ENCODE results near the gene SLC38A9. TPM values are rescaled to one million over a fixed set of nuclear protein-coding genes. Genes with fewer than 3 reads are reported as not detected.

Gene SLC38A9
- polyA plus RNA-seq, 1 donor (not counting 4 experiments of a cell fraction or from before 2014, with no cell fraction given) = 43.3 TPM

GRCh38 chr5:55618318-55618717, 93.8 kb downstream of the SLC38A9 start:
- Histone ChIP-seq H3K27me3 (ENCODE audit: control insufficient read depth, extremely low read depth, insufficient read depth, low read length) (no peaks in the 10 kb centered on the region), H3K36me3 (ENCODE audit: control insufficient read depth in 2 of 2, extremely low read depth in 1 of 2, insufficient read depth in 2 of 2, low read length in 2 of 2) (no peaks in the 10 kb centered on the region), H3K27ac (ENCODE audit: control insufficient read depth, insufficient read depth, low read length) (no peak overlapping the region), H3K9me3 (ENCODE audit: control insufficient read depth, low read depth, low read length) (no peaks in the 10 kb centered on the region), H3K9me1 (ENCODE audit: control insufficient read depth, extremely low read depth, insufficient read depth, low read length) (no peaks in the 10 kb centered on the region), H3K4me1 (ENCODE audit: control insufficient read depth, extremely low read depth, insufficient read depth, low read length) (no peaks in the 10 kb centered on the region), H3K4me3 (ENCODE audit: control insufficient read depth in 2 of 3, extremely low read depth in 1 of 3, insufficient read depth in 2 of 3, low read depth in 1 of 3, low read length in 3 of 3) (no peak overlapping the region), H3K79me2 (ENCODE audit: control insufficient read depth, insufficient read depth, low read length) (no peaks in the 10 kb centered on the region), H3K4me2 (ENCODE audit: control insufficient read depth, extremely low read depth, insufficient read depth, low read depth, low read length) (no peak overlapping the region), H2AFZ (ENCODE audit: control insufficient read depth, low read length) (no peak overlapping the region), H3K9ac (ENCODE audit: control insufficient read depth, extremely low read depth, insufficient read depth, low read length) (no peak overlapping the region), H4K20me1 (ENCODE audit: control insufficient read depth, extremely low read depth, insufficient read depth, low read length) (no peaks in the 10 kb centered on the region)
- dilution Hi-C loops (cut with MboI; ENCODE audit: extremely low pct_ligation_motif_present, low sequenced_read_pairs) = no loop called here
- TF ChIP-seq CTCF (optimal IDR thresholded peaks at IDR 0.05 in 1 of 3, IDR thresholded peaks at IDR 0.05 in 1 of 3, conservative IDR thresholded peaks at IDR 0.05 in 1 of 3; ENCODE audit: extremely low read depth in 1 of 3, insufficient read depth in 2 of 3, low read length in 3 of 3) = no peak
- no peak for TF ChIP-seq EZH2 (IDR thresholded peaks at IDR 0.05; ENCODE audit: low read length)
- FAIRE-seq = no peak
- no peak for DNase-seq (ENCODE audit: low read depth, low spot score)

GRCh38 chr5:55613112-55613868, 98.8 kb downstream of the SLC38A9 start:
- FAIRE-seq = no peak
- Histone ChIP-seq H3K9ac (ENCODE audit: control insufficient read depth, extremely low read depth, insufficient read depth, low read length) (no peak overlapping the region), H4K20me1 (ENCODE audit: control insufficient read depth, extremely low read depth, insufficient read depth, low read length) (no peaks in the 10 kb centered on the region), H3K4me2 (ENCODE audit: control insufficient read depth, extremely low read depth, insufficient read depth, low read depth, low read length) (no peak overlapping the region), H3K9me3 (ENCODE audit: control insufficient read depth, low read depth, low read length) (no peaks in the 10 kb centered on the region), H3K27ac (ENCODE audit: control insufficient read depth, insufficient read depth, low read length) (no peak overlapping the region), H3K27me3 (ENCODE audit: control insufficient read depth, extremely low read depth, insufficient read depth, low read length) (no peaks in the 10 kb centered on the region), H3K79me2 (ENCODE audit: control insufficient read depth, insufficient read depth, low read length) (no peaks in the 10 kb centered on the region), H3K4me3 (ENCODE audit: control insufficient read depth in 2 of 3, extremely low read depth in 1 of 3, insufficient read depth in 2 of 3, low read depth in 1 of 3, low read length in 3 of 3) (no peak overlapping the region), H3K36me3 (ENCODE audit: control insufficient read depth in 2 of 2, extremely low read depth in 1 of 2, insufficient read depth in 2 of 2, low read length in 2 of 2) (no peaks in the 10 kb centered on the region), H3K4me1 (ENCODE audit: control insufficient read depth, extremely low read depth, insufficient read depth, low read length) (no peaks in the 10 kb centered on the region), H2AFZ (ENCODE audit: control insufficient read depth, low read length) (no peak overlapping the region), H3K9me1 (ENCODE audit: control insufficient read depth, extremely low read depth, insufficient read depth, low read length) (no peaks in the 10 kb centered on the region)
- dilution Hi-C loops (cut with MboI; ENCODE audit: extremely low pct_ligation_motif_present, low sequenced_read_pairs) = no loop called here
- DNase-seq (ENCODE audit: low read depth, low spot score) = no peak
- no peak for TF ChIP-seq CTCF (optimal IDR thresholded peaks at IDR 0.05 in 1 of 3, IDR thresholded peaks at IDR 0.05 in 1 of 3, conservative IDR thresholded peaks at IDR 0.05 in 1 of 3; ENCODE audit: extremely low read depth in 1 of 3, insufficient read depth in 2 of 3, low read length in 3 of 3)
- TF ChIP-seq EZH2 (IDR thresholded peaks at IDR 0.05; ENCODE audit: low read length) = no peak

All from keratinocyte (primary cell).